ENCODE results near the gene ADSL. TPM values are rescaled to one million over a fixed set of nuclear protein-coding genes. Genes with fewer than 3 reads are reported as not detected.

The ADSL gene
- total and polyA plus RNA-seq, 2 donors (not counting 1 experiment from before 2014, with no cell fraction given) = 61.0 to 63.8 TPM

DNA sequence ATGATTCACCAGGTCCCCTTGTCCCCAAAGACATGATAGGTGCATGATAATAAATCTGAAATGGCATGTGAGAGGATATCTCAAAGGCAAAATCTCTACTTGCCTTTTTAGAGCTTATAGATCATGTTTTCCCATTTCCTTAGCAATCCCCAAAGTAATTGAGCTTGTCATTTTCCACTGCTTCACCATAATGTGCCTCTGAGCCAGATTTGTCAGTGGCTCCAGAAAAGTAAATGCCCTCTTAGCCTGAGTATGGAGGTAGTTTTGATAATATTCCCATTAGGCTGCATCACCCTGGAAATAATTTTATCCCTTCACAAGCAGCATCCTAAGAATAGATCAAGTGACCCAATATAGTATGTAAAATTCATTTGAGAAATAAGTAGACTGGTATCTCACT, 36.7 kb upstream of the ADSL start:
- Histone ChIP-seq H3K79me2 (ENCODE audit: control insufficient read depth, insufficient read depth, low read length) (peaks cover 7% of the 10 kb centered on the region), H3K9me3 (ENCODE audit: control extremely low read depth in 1 of 3, control insufficient read depth in 2 of 3, insufficient read depth in 1 of 3, low read length in 2 of 3) (no peaks in the 10 kb centered on the region), H3K27ac (ENCODE audit: low read length in 2 of 2) (no peak overlapping the region), H3K4me2 (replicated peaks; ENCODE audit: low read depth, low read length, poor library complexity, severe bottlenecking) (no peak overlapping the region), H2AFZ (ENCODE audit: insufficient read depth, low read depth, low read length, poor library complexity, severe bottlenecking) (no peak overlapping the region), H3K36me3 (replicated peaks in 1 of 2; ENCODE audit: control extremely low read depth in 1 of 2, control insufficient read depth in 1 of 2, extremely low read depth in 1 of 2, insufficient read depth in 2 of 2, low read length in 1 of 2) (peaks cover 22 to 84% of the 10 kb centered on the region in 2 experiments), H3K27me3 (replicated peaks in 1 of 4; ENCODE audit: control extremely low read depth in 1 of 4, control insufficient read depth in 3 of 4, insufficient read depth in 4 of 4, low read length in 3 of 4) (no peaks in the 10 kb centered on the region), H3K4me3 (ENCODE audit: control extremely low read depth in 1 of 5, extremely low read depth in 1 of 5, insufficient read depth in 1 of 5, low read depth in 2 of 5, low read length in 4 of 5) (no peak overlapping the region), H3K4me1 (ENCODE audit: control insufficient read depth in 2 of 2, insufficient read depth in 2 of 2, low read length in 2 of 2) (no peaks in the 10 kb centered on the region), H3K9ac (ENCODE audit: low read length) (no peak overlapping the region), H4K20me1 (ENCODE audit: control insufficient read depth, insufficient read depth, low read length, poor library complexity, severe bottlenecking) (peaks cover 8% of the 10 kb centered on the region)
- Mint-ChIP-seq H3K27ac (no peak overlapping the region), H3K9me3 (ENCODE audit: insufficient read depth) (no peaks in the 10 kb centered on the region), H3K27me3 (no peaks in the 10 kb centered on the region), H3K4me3 (no peak overlapping the region), H3K4me1 (no peaks in the 10 kb centered on the region)
- TF ChIP-seq, protein P1, sequence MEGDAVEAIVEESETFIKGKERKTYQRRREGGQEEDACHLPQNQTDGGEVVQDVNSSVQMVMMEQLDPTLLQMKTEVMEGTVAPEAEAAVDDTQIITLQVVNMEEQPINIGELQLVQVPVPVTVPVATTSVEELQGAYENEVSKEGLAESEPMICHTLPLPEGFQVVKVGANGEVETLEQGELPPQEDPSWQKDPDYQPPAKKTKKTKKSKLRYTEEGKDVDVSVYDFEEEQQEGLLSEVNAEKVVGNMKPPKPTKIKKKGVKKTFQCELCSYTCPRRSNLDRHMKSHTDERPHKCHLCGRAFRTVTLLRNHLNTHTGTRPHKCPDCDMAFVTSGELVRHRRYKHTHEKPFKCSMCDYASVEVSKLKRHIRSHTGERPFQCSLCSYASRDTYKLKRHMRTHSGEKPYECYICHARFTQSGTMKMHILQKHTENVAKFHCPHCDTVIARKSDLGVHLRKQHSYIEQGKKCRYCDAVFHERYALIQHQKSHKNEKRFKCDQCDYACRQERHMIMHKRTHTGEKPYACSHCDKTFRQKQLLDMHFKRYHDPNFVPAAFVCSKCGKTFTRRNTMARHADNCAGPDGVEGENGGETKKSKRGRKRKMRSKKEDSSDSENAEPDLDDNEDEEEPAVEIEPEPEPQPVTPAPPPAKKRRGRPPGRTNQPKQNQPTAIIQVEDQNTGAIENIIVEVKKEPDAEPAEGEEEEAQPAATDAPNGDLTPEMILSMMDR (IDR thresholded peaks at IDR 0.05) = no peak
- no peak for TF ChIP-seq EZH2 (IDR thresholded peaks at IDR 0.05; ENCODE audit: borderline replicate concordance, insufficient read depth, low read depth, low read length, poor library complexity, severe bottlenecking)
- ChIA-PET POLR2A (interaction anchor here (0.6 kb wide), 1 partner anchor 58 kb away, joined by 3 read pairs; no protein-coding TSS in a partner anchor), CTCF (interaction anchor here (0.5 to 1.1 kb wide), 3 partner anchors 9 to 632 kb away, joined by 3 read pairs; no protein-coding TSS in a partner anchor)
- intact Hi-C loops (cut with micrococcal nuclease) = no loop called here
- DNase-seq = no peak
- no peak for ATAC-seq (ENCODE audit: low read depth)

DNA sequence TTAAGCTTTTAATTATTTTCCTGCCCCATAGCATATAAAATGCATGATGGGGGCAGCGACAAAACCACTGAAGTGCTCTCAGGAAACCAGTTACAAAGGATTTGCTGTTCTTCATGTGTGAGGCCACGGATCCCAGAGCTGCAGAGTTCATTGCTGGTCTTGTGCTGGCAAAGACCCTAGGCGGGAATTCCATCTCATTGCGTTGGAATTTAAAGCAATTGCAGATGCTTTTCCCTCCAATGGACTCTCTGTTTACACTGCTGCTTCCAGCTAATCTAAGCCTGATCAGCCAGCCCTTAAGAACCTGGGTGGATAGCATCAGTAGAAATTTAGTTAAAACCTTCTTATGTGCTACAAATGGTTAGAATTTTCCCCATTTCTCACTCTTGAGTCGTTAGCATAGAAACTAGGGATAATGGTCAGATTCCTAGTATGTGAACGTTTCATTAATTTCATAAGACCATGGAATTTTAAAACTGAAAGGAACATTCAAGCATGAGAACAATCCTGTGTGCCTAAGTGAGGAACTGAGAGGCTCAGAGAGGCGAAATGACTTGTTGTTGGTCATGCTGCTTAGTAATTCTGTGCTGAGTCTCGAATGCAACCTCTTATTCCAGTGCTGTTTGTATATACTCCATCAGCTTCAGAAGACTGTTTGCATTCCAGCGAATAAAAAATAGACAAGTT, 36.1 kb upstream of the ADSL start:
- CTCF ChIA-PET = interaction anchor here (1.1 kb wide), 2 partner anchors 9 to 38 kb away, joined by 3 read pairs; no protein-coding TSS in a partner anchor
- Histone ChIP-seq H4K20me1 (ENCODE audit: control insufficient read depth, insufficient read depth, low read length, poor library complexity, severe bottlenecking) (peaks cover 8% of the 10 kb centered on the region), H3K36me3 (replicated peaks in 1 of 2; ENCODE audit: control extremely low read depth in 1 of 2, control insufficient read depth in 1 of 2, extremely low read depth in 1 of 2, insufficient read depth in 2 of 2, low read length in 1 of 2) (peaks cover 22 to 87% of the 10 kb centered on the region in 2 experiments), H3K9ac (ENCODE audit: low read length) (no peak overlapping the region), H3K27me3 (replicated peaks in 1 of 4; ENCODE audit: control extremely low read depth in 1 of 4, control insufficient read depth in 3 of 4, insufficient read depth in 4 of 4, low read length in 3 of 4) (no peaks in the 10 kb centered on the region), H3K4me2 (replicated peaks; ENCODE audit: low read depth, low read length, poor library complexity, severe bottlenecking) (no peak overlapping the region), H3K4me1 (ENCODE audit: control insufficient read depth in 2 of 2, insufficient read depth in 2 of 2, low read length in 2 of 2) (no peaks in the 10 kb centered on the region), H3K79me2 (ENCODE audit: control insufficient read depth, insufficient read depth, low read length) (peaks cover 5% of the 10 kb centered on the region), H3K9me3 (ENCODE audit: control extremely low read depth in 1 of 3, control insufficient read depth in 2 of 3, insufficient read depth in 1 of 3, low read length in 2 of 3) (no peaks in the 10 kb centered on the region), H3K27ac (ENCODE audit: low read length in 2 of 2) (no peak overlapping the region), H3K4me3 (ENCODE audit: control extremely low read depth in 1 of 5, extremely low read depth in 1 of 5, insufficient read depth in 1 of 5, low read depth in 2 of 5, low read length in 4 of 5) (no peak overlapping the region), H2AFZ (ENCODE audit: insufficient read depth, low read depth, low read length, poor library complexity, severe bottlenecking) (no peak overlapping the region)
- Mint-ChIP-seq H3K4me1 (no peaks in the 10 kb centered on the region), H3K27ac (no peak overlapping the region), H3K4me3 (no peak overlapping the region), H3K9me3 (ENCODE audit: insufficient read depth) (no peaks in the 10 kb centered on the region), H3K27me3 (no peaks in the 10 kb centered on the region)
- ATAC-seq (ENCODE audit: low read depth) (no peak), DNase-seq (no peak)
- POLR2A ChIA-PET = no interaction called here
- 88% methylated on average over 6 of the region's 9 CpGs for WGBS (ENCODE audit: insufficient coverage)
- intact Hi-C loops (cut with micrococcal nuclease) = no loop called here
- TF ChIP-seq EZH2 (IDR thresholded peaks at IDR 0.05; ENCODE audit: borderline replicate concordance, insufficient read depth, low read depth, low read length, poor library complexity, severe bottlenecking) = no peak
- TF ChIP-seq, protein P1 (IDR thresholded peaks at IDR 0.05) = no peak

Data from B cell (primary cell).